ENCODE measurements around the gene EXOSC6. TPM values are rescaled to one million over a fixed set of nuclear protein-coding genes. Genes with fewer than 3 reads are reported as not detected.
"Not testable (repeated sequence)": the region's sequence is repeated elsewhere in the genome, so short reads cannot be mapped to it uniquely, and the experiment has no call there.

The EXOSC6 gene
- total RNA-seq, 1 donor from 2014 or later, result 27.1 TPM

GRCh38 chr16:70253291-70254106 lies 1.8 kb upstream of the EXOSC6 start:
- no peak overlapping the region for H3K4me2 ChIP-seq
- peaks cover 21% of the 10 kb centered on the region for H3K36me3 Mint-ChIP-seq
- H3K27ac Mint-ChIP-seq, result no peak overlapping the region
- TF ChIP-seq EZH2phosphoT487 (IDR thresholded peaks at IDR 0.05), result no peak
- TF ChIP-seq EZH2 (IDR thresholded peaks at IDR 0.05), result no peak
- TF ChIP-seq CTCF (IDR thresholded peaks at IDR 0.05), result peak; percentile 58
- no peak overlapping the region for H3K4me3 ChIP-seq
- peaks cover 42% of the 10 kb centered on the region for H4K20me1 ChIP-seq (ENCODE audit: low read depth)
- peaks cover 46% of the 10 kb centered on the region for H3F3A ChIP-seq (ENCODE audit: low read depth)
- H3K79me2 ChIP-seq (ENCODE audit: low read depth), result peaks cover 27% of the 10 kb centered on the region
- no peaks in the 10 kb centered on the region for H3K9me3 Mint-ChIP-seq
- H3K36me3 ChIP-seq, result no peaks in the 10 kb centered on the region
- no peak overlapping the region for H2AFZ ChIP-seq (replicated peaks)
- H3K27me3 ChIP-seq, result no peaks in the 10 kb centered on the region
- no peak overlapping the region for H3K27ac ChIP-seq
- no peaks in the 10 kb centered on the region for H3K9me3 ChIP-seq (ENCODE audit: low read depth)
- H3K4me3 Mint-ChIP-seq, result no peak overlapping the region
- H3K4me1 Mint-ChIP-seq, result peaks cover 8% of the 10 kb centered on the region
- peaks cover 5% of the 10 kb centered on the region for H3K27me3 Mint-ChIP-seq (ENCODE audit: insufficient read depth, low read depth)
- no peak overlapping the region for H3K9ac ChIP-seq
- DNase-seq (ENCODE audit: low spot score), result peak; percentile 67
- peaks cover 6% of the 10 kb centered on the region for H3K4me1 ChIP-seq

GRCh38 chr16:70252355-70252988 lies 732 bp upstream of the EXOSC6 start:
- Histone ChIP-seq H3K27ac (no peak overlapping the region), H3F3A (ENCODE audit: low read depth) (peaks cover 49% of the 10 kb centered on the region), H3K79me2 (ENCODE audit: low read depth) (peaks cover 36% of the 10 kb centered on the region), H3K4me3 (no peak overlapping the region), H3K9me3 (ENCODE audit: low read depth) (no peaks in the 10 kb centered on the region), H3K4me1 (peaks cover 6% of the 10 kb centered on the region), H3K9ac (no peak overlapping the region), H3K27me3 (no peaks in the 10 kb centered on the region), H2AFZ (replicated peaks) (no peak overlapping the region), H3K36me3 (no peaks in the 10 kb centered on the region), H3K4me2 (no peak overlapping the region), H4K20me1 (ENCODE audit: low read depth) (peaks cover 42% of the 10 kb centered on the region)
- Mint-ChIP-seq H3K36me3 (peaks cover 13% of the 10 kb centered on the region), H3K4me1 (peaks cover 8% of the 10 kb centered on the region), H3K27me3 (ENCODE audit: insufficient read depth, low read depth) (peaks cover 2% of the 10 kb centered on the region), H3K9me3 (no peaks in the 10 kb centered on the region), H3K27ac (no peak overlapping the region), H3K4me3 (peak overlapping the region; percentile 90)
- TF ChIP-seq CTCF (IDR thresholded peaks at IDR 0.05), result peak; percentile 68
- TF ChIP-seq EZH2phosphoT487 (IDR thresholded peaks at IDR 0.05), result no peak
- TF ChIP-seq EZH2 (IDR thresholded peaks at IDR 0.05), result no peak
- peak; percentile 63 for DNase-seq (ENCODE audit: low spot score)

DNA sequence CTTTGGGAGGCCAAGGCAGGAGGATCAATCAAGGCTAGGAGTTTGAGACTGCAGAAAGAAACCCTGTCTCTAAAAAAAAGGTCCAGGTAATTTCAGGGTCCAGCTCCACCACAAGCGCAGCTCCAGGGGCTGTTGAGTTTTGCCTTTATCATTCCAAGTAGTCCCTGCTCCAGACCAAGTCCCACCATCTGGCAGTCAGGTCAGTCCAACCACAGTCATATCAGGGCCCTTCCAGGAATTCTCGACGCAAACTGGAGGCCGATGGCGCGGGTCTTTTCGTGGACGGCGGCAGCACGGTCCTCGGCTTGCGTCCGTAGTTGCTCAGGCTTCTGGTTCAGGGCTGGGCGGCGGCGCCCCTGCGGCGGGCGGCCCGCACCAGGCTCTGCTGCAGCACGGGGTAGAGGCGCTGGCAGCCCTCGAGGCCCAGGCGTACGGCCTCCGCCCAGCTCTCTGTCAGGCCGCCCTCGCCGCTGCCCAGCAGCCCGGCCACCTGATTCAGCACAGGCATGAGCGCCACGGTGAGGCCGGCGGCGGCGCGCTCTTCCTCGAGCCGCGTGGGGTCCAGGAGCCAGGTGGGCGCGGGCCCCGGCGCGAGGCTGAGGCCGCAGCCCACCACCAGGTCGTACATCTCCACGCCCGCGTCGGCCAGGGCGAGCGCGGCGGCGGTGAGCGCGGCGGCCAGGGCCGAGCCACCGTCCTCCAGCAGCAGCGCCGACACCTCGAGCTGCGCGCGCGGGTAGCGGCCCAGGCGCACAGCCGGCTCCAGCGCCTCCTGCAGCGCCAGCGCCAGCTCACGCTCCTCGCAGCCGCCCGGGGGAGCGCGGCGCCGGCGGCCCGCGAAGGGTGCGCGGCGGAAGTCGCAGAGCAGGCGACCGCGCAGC lies 752 bp downstream of the EXOSC6 start:
- Histone ChIP-seq H3K4me2 (peak overlapping the region; percentile 93), H3K9ac (peak overlapping the region; percentile 55), H3K4me1 (peaks cover 6% of the 10 kb centered on the region), H3K27me3 (no peaks in the 10 kb centered on the region), H3F3A (ENCODE audit: low read depth) (peaks cover 56% of the 10 kb centered on the region), H3K9me3 (ENCODE audit: low read depth) (no peaks in the 10 kb centered on the region), H3K4me3 (peak overlapping the region; percentile 80), H3K36me3 (no peaks in the 10 kb centered on the region), H3K79me2 (ENCODE audit: low read depth) (peaks cover 37% of the 10 kb centered on the region), H4K20me1 (ENCODE audit: low read depth) (peaks cover 45% of the 10 kb centered on the region), H2AFZ (replicated peaks) (no peak overlapping the region), H3K27ac (peak overlapping the region; percentile 27)
- H3K27me3 Mint-ChIP-seq (ENCODE audit: insufficient read depth, low read depth), result peaks cover 2% of the 10 kb centered on the region
- no peak overlapping the region for H3K27ac Mint-ChIP-seq
- TF ChIP-seq CTCF (IDR thresholded peaks at IDR 0.05) (no peak), EZH2phosphoT487 (IDR thresholded peaks at IDR 0.05) (no peak), EZH2 (IDR thresholded peaks at IDR 0.05) (no peak)
- peaks cover 8% of the 10 kb centered on the region for H3K4me1 Mint-ChIP-seq
- no peaks in the 10 kb centered on the region for H3K9me3 Mint-ChIP-seq
- H3K36me3 Mint-ChIP-seq, result peaks cover 13% of the 10 kb centered on the region
- H3K4me3 Mint-ChIP-seq, result peak overlapping the region; percentile 88
- DNase-seq (ENCODE audit: low spot score), result peak; percentile 76

DNA sequence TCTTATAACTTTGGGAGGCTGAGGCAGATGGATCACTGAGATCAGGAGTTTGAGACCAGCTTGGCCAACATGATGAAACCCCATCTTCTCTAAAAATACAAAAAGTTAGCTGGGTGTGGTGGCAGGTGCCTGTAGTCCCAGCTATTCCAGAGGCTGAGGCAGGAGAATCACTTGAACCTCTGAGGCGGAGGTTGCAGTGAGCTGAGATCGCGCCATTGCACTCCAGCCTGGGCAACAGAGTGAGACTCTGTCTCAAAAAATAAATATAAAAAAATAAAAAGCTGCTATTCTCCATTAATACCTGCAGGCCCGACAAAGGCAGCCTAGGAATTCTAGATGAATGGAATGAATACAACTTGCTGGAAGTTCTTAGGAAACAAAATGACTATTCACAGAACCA lies 2.0 kb downstream of the EXOSC6 start:
- H3K27ac Mint-ChIP-seq, result not testable (repeated sequence)
- peaks cover 13% of the 10 kb centered on the region for H3K36me3 Mint-ChIP-seq
- H4K20me1 ChIP-seq (ENCODE audit: low read depth), result peaks cover 45% of the 10 kb centered on the region

GRCh38 chr16:70238773-70239172 lies 13.0 kb downstream of the EXOSC6 start:
- H3K4me3 ChIP-seq; H3K9me3 Mint-ChIP-seq; H3K4me1 Mint-ChIP-seq; H3K4me2 ChIP-seq; H3K9me3 ChIP-seq (ENCODE audit: low read depth); H3K27ac Mint-ChIP-seq; H3K27me3 Mint-ChIP-seq (ENCODE audit: insufficient read depth, low read depth); H3K36me3 Mint-ChIP-seq; H3K36me3 ChIP-seq; DNase-seq (ENCODE audit: low spot score); H3K27ac ChIP-seq; H4K20me1 ChIP-seq (ENCODE audit: low read depth); H3K27me3 ChIP-seq; H3K9ac ChIP-seq; H3K4me3 Mint-ChIP-seq; H3K79me2 ChIP-seq (ENCODE audit: low read depth); H3F3A ChIP-seq (ENCODE audit: low read depth); H3K4me1 ChIP-seq; H2AFZ ChIP-seq (replicated peaks): not testable (repeated sequence)

More for the DNA sequence above, 2.0 kb downstream of the EXOSC6 start:
- H3K9me3 ChIP-seq (ENCODE audit: low read depth); DNase-seq (ENCODE audit: low spot score); H3K36me3 ChIP-seq; H2AFZ ChIP-seq (replicated peaks); H3K27ac ChIP-seq; H3K4me1 Mint-ChIP-seq; H3K9me3 Mint-ChIP-seq; H3K27me3 Mint-ChIP-seq (ENCODE audit: insufficient read depth, low read depth); H3K4me1 ChIP-seq; H3K9ac ChIP-seq; H3K27me3 ChIP-seq: not testable (repeated sequence)
- H3K4me3 ChIP-seq, result peak overlapping the region; percentile 80
- peaks cover 48% of the 10 kb centered on the region for H3F3A ChIP-seq (ENCODE audit: low read depth)
- peak overlapping the region; percentile 93 for H3K4me2 ChIP-seq
- peaks cover 37% of the 10 kb centered on the region for H3K79me2 ChIP-seq (ENCODE audit: low read depth)
- peak overlapping the region; percentile 70 for H3K4me3 Mint-ChIP-seq

Data from neural progenitor cell (in vitro differentiated cells).